ENCODE measurements around the gene AFF3.

Gene AFF3

DNA sequence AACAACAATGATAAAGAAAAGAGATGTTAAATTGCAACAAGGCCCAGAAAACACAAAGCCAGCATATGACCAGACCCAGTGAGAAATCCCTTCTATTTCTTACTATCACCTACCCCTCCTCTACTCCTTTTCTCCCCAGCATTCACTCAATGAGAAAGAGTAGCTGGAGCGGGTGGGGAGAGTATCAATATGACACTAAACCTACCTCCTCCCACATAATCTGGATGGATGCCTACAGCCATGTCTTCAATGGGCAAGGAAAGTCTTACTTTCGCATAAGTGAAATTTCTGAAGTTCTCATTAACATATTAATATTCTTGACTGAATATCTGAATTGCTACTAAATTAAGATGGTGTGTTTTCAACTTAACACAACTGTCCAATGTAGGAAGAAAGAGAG lies 78.2 kb downstream of the AFF3 start:
- TF ChIP-seq, protein P1, sequence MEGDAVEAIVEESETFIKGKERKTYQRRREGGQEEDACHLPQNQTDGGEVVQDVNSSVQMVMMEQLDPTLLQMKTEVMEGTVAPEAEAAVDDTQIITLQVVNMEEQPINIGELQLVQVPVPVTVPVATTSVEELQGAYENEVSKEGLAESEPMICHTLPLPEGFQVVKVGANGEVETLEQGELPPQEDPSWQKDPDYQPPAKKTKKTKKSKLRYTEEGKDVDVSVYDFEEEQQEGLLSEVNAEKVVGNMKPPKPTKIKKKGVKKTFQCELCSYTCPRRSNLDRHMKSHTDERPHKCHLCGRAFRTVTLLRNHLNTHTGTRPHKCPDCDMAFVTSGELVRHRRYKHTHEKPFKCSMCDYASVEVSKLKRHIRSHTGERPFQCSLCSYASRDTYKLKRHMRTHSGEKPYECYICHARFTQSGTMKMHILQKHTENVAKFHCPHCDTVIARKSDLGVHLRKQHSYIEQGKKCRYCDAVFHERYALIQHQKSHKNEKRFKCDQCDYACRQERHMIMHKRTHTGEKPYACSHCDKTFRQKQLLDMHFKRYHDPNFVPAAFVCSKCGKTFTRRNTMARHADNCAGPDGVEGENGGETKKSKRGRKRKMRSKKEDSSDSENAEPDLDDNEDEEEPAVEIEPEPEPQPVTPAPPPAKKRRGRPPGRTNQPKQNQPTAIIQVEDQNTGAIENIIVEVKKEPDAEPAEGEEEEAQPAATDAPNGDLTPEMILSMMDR (IDR thresholded peaks at IDR 0.05): no peak

DNA sequence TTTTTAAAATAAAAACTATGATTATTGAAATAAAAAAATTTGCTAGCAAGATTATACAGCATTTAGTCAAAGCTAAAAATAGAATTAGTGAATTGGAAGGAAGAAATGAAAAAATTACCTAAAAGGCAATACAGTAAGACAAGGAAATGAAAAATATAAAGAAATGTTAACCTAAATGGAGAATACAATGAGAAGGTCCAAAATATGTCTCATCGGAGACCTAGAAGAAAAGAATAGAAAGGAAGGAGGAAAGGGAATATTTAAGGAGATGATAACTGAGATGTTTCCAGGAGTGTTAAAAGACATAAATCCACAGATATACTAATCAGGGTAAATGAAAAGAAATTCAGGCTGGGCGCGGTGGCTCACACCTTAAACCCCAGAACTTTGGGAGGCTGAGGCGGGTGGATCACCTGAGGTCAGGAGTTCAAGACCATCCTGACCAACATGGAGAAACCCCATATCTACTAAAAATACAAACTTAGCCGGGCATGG lies 78.9 kb downstream of the AFF3 start:
- TF ChIP-seq, protein P1 (IDR thresholded peaks at IDR 0.05): no peak

DNA sequence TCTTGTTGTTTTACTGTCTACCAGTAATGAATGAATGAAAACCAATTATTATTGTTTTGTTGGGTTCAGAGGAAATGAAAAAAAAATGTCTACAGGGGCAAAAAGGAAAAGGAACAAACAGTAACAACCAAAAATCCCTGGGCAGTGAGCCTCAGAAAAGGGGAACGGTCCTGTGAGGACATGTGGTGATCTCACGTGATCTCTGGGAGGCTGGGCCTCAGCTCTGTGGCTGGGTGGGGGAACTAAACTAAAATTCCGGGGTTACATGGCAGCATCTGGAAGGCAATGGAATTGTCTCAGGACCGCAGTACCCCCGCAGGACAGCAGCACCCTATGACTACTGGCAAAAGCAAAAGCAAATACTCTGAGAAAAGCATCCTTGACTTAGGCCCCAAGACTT lies 80.1 kb downstream of the AFF3 start:
- TF ChIP-seq, protein P1 (IDR thresholded peaks at IDR 0.05): no peak

GRCh38 chr2:100060875-100061274 lies 81.5 kb downstream of the AFF3 start:
- TF ChIP-seq, protein P1 (IDR thresholded peaks at IDR 0.05): no peak

- TF ChIP-seq, protein P1 (IDR thresholded peaks at IDR 0.05): no peak
These were observed 82.8 kb downstream of the AFF3 start for GRCh38 chr2:100059638-100060037.

- TF ChIP-seq, protein P1 (IDR thresholded peaks at IDR 0.05): no peak
These were observed 84.5 kb downstream of the AFF3 start for GRCh38 chr2:100057901-100058261.

DNA sequence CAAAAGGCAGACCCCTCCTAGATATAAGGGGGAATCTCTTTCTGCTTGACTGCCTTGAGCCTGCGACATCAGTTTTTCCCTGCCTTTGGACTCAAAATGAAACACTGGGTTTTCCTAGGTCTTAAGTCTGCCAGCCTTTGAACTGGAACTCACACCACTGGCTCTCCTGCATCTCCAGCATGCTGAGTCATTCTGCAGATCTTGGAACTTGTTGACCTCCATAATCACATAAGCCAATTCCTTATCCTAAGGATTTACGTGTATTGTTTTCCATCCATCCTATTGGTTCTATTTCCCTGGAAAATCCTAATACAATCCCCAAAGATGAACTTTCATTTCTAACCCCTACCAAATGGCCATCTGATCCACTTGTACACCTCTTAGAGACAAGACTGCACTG lies 88.0 kb downstream of the AFF3 start:
- TF ChIP-seq, protein P1 (IDR thresholded peaks at IDR 0.05): no peak

Measured in LNCAP (cell line).